GM21515 (cell line): ENCODE data around the gene CCDC60.
A peak's percentile ranks its signal among the peaks of the same experiment; 100 is the strongest.
"Not testable (repeated sequence)": the region's sequence is repeated elsewhere in the genome, so short reads cannot be mapped to it uniquely, and the experiment has no call there.

Source experiments
- ATAC-seq: cut with Tn5 transposase; IDR thresholded peaks from one replicate; pipeline ENCODE4 v1.9.1; 2021; ENCODE audit not compliant: unreplicated experiment

Gene CCDC60

GRCh38 chr12:119338593-119339363 is 4.2 kb downstream of the CCDC60 start:
- ATAC-seq = no peak

GRCh38 chr12:119340578-119340977 is 6.0 kb downstream of the CCDC60 start:
- no peak for ATAC-seq

- no peak for ATAC-seq
These were observed 6.5 kb downstream of the CCDC60 start for GRCh38 chr12:119341020-119341419.

- ATAC-seq = no peak
These were observed 7.5 kb downstream of the CCDC60 start for GRCh38 chr12:119341988-119342387.

- no peak for ATAC-seq
These were observed 8.6 kb downstream of the CCDC60 start for GRCh38 chr12:119343130-119343529.

GRCh38 chr12:119354172-119354571 is 19.6 kb downstream of the CCDC60 start:
- ATAC-seq = no peak

- ATAC-seq = not testable (repeated sequence)
These were observed 25.8 kb downstream of the CCDC60 start for GRCh38 chr12:119360366-119360765.

GRCh38 chr12:119363037-119363436 is 28.5 kb downstream of the CCDC60 start:
- ATAC-seq = no peak

GRCh38 chr12:119363490-119363889 is 29.0 kb downstream of the CCDC60 start:
- no peak for ATAC-seq

- no peak for ATAC-seq
These were observed 30.9 kb downstream of the CCDC60 start for GRCh38 chr12:119365451-119365850.

- ATAC-seq = no peak
These were observed 31.5 kb downstream of the CCDC60 start for GRCh38 chr12:119366007-119366406.

- no peak for ATAC-seq
These were observed 34.6 kb downstream of the CCDC60 start for GRCh38 chr12:119369161-119369560.

GRCh38 chr12:119369907-119370546 is 35.5 kb downstream of the CCDC60 start:
- ATAC-seq = no peak

GRCh38 chr12:119372540-119372939 is 38.0 kb downstream of the CCDC60 start:
- no peak for ATAC-seq

- no peak for ATAC-seq
These were observed 38.5 kb downstream of the CCDC60 start for GRCh38 chr12:119373001-119373400.

GRCh38 chr12:119373666-119374065 is 39.1 kb downstream of the CCDC60 start:
- ATAC-seq = no peak

- ATAC-seq = no peak
These were observed 40.1 kb downstream of the CCDC60 start for GRCh38 chr12:119374635-119375034.

GRCh38 chr12:119375075-119375882 is 40.8 kb downstream of the CCDC60 start:
- ATAC-seq = peak; percentile 67

- ATAC-seq = no peak
These were observed 41.3 kb downstream of the CCDC60 start for GRCh38 chr12:119375883-119376190.

GRCh38 chr12:119378903-119379302 is 44.4 kb downstream of the CCDC60 start:
- no peak for ATAC-seq

- no peak for ATAC-seq
These were observed 47.1 kb downstream of the CCDC60 start for GRCh38 chr12:119381471-119382235.
